SK-N-SH (cell line): ENCODE measurements around the gene TMIGD2. TPM values are rescaled to one million over a fixed set of nuclear protein-coding genes. Genes with fewer than 3 reads are reported as not detected.

ENCODE experiments used
- CTCF ChIA-PET: fragments of 300-600, 350-600 bp; formaldehyde crosslinking; extraction: SDS; loops from one replicate; lab custom pipeline; 2021; lab: Yijun Ruan, JAX
- POLR2A ChIA-PET: fragments of 350-600 bp; sonication (Branson Sonifier 250); formaldehyde crosslinking; extraction: SDS; loops from one replicate; lab custom pipeline; 2020; ENCODE audit warnings: antibody characterized with exemption, inconsistent platforms; lab: Yijun Ruan, JAX
- DNase-seq: peaks from one replicate; pipeline ENCODE4 v3.0.0; 2012
- H2AFZ ChIP-seq: fragments of 200-600 bp; sonication (generic); 2 replicates; pipeline ENCODE4 v1.8.1; 2016; ENCODE audit warnings: antibody characterized with exemption, mild to moderate bottlenecking, low read depth
- H3F3A ChIP-seq: fragments of 200-600 bp; sonication (generic); replicated peaks from 2 replicates; pipeline ENCODE3; 2016; ENCODE audit warnings: antibody characterized with exemption, mild to moderate bottlenecking; ENCODE audit not compliant: insufficient read depth
- H3K27ac ChIP-seq, 2 experiments: fragments of 200-500 bp in 1 of 2; fragments of 200-600 bp in 1 of 2; sonication (Bioruptor generic) in 1 of 2; sonication (generic), shearing (Covaris generic) in 1 of 2; 2 replicates each; pipeline versions ENCODE4 v1.5.1 to v1.6.1; 2014 to 2016; ENCODE audit warnings: low read depth in 2 of 2, inconsistent platforms in 1 of 2, low read length in 1 of 2, mild to moderate bottlenecking in 1 of 2, mixed read lengths in 1 of 2
- H3K27me3 ChIP-seq: fragments of 200-600 bp; sonication (generic), shearing (Covaris generic); 2 replicates; pipeline ENCODE4 v1.6.1; 2016; ENCODE audit warnings: mixed run types; ENCODE audit not compliant: insufficient read depth
- H3K36me3 ChIP-seq, 2 experiments: fragments of 200-500 bp in 1 of 2; fragments of 200-600 bp in 1 of 2; sonication (Bioruptor generic) in 1 of 2; sonication (generic) in 1 of 2; replicated peaks in 1 of 2; 2 replicates each; pipeline versions ENCODE3 to v1.5.1; 2014 to 2016; ENCODE audit warnings: low read length in 1 of 2, mild to moderate bottlenecking in 1 of 2; ENCODE audit not compliant: insufficient read depth in 2 of 2, control insufficient read depth in 1 of 2
- H3K4me1 ChIP-seq, 2 experiments: fragments of 200-500 bp in 1 of 2; fragments of 200-600 bp in 1 of 2; sonication (Bioruptor generic) in 1 of 2; sonication (generic), shearing (Covaris generic) in 1 of 2; 2 replicates each; pipeline versions ENCODE4 v1.5.1 to v1.6.1; 2014 to 2016; ENCODE audit warnings: low read depth in 1 of 2, low read length in 1 of 2, mixed run types in 1 of 2; ENCODE audit not compliant: insufficient read depth in 2 of 2, control insufficient read depth in 1 of 2
- H3K4me2 ChIP-seq: fragments of 200-600 bp; sonication (generic), shearing (Covaris generic); 2 replicates; pipeline ENCODE4 v1.6.1; 2017; ENCODE audit warnings: mixed run types
- H3K4me3 ChIP-seq, 2 experiments: fragments of 200-500 bp in 1 of 2; fragments of 200-600 bp in 1 of 2; sonication (Bioruptor generic) in 1 of 2; sonication (generic), shearing (Covaris generic) in 1 of 2; 2 replicates each; pipeline versions ENCODE4 v1.5.1 to v1.8.1; 2014 to 2016; ENCODE audit warnings: low read depth in 2 of 2, inconsistent platforms in 1 of 2, low read length in 1 of 2, mild to moderate bottlenecking in 1 of 2, mixed read lengths in 1 of 2, moderate library complexity in 1 of 2
- H3K79me2 ChIP-seq: fragments of 200-600 bp; sonication (generic); 2 replicates; pipeline ENCODE4 v1.8.1; 2017; ENCODE audit warnings: mild to moderate bottlenecking; ENCODE audit not compliant: insufficient read depth
- H3K9ac ChIP-seq: fragments of 200-600 bp; sonication (generic); 2 replicates; pipeline ENCODE4 v1.6.1; 2017; ENCODE audit warnings: mixed run types
- H3K9me2 ChIP-seq: fragments of 200-600 bp; sonication (generic); 2 replicates; pipeline ENCODE4 v1.6.1; 2017; ENCODE audit warnings: mixed run types
- H3K9me3 ChIP-seq: fragments of 200-600 bp; sonication (generic); 2 replicates; pipeline ENCODE4 v1.6.1; 2017; ENCODE audit warnings: mixed run types, mild to moderate bottlenecking, moderate library complexity
- H4K20me1 ChIP-seq: fragments of 200-600 bp; sonication (generic); 2 replicates; pipeline ENCODE4 v1.6.1; 2017; ENCODE audit warnings: mild to moderate bottlenecking, mixed run types; ENCODE audit not compliant: insufficient read depth
- ELF1 ChIP-seq: IDR thresholded peaks from 2 replicates; pipeline ENCODE4 v1.4.0; 2012
- FOSL2 ChIP-seq: IDR thresholded peaks from 2 replicates; pipeline ENCODE4 v1.4.0; 2012; ENCODE audit warnings: low read depth, mild to moderate bottlenecking, moderate library complexity, borderline replicate concordance
- GABPA ChIP-seq: IDR thresholded peaks from 2 replicates; pipeline ENCODE4 v1.4.0; 2012; ENCODE audit warnings: low read depth, mild to moderate bottlenecking
- GATA2 ChIP-seq: sonication (generic); formaldehyde crosslinking; IDR thresholded peaks from 2 replicates; pipeline ENCODE4 v1.5.0; 2020; ENCODE audit warnings: mild to moderate bottlenecking, missing genetic modification reagents
- IRF3 ChIP-seq: fragments of 150-350 bp; IDR thresholded peaks from 2 replicates; pipeline ENCODE4 v1.6.1; 2016; ENCODE audit warnings: mild to moderate bottlenecking, low read depth, low read length
- JUND ChIP-seq: IDR thresholded peaks from 2 replicates; pipeline ENCODE4 v1.4.0; 2012
- MAX ChIP-seq: IDR thresholded peaks from 2 replicates; pipeline ENCODE4 v1.4.0; 2012; ENCODE audit warnings: low read depth
- MEF2A ChIP-seq: IDR thresholded peaks from 2 replicates; pipeline ENCODE4 v1.4.0; 2012; ENCODE audit warnings: low read depth, borderline replicate concordance
- NFIC ChIP-seq: IDR thresholded peaks from 2 replicates; pipeline ENCODE4 v1.4.0; 2012; ENCODE audit warnings: borderline replicate concordance
- NRF1 ChIP-seq: IDR thresholded peaks from 2 replicates; pipeline ENCODE4 v1.6.1; 2012; ENCODE audit warnings: low read depth, mild to moderate bottlenecking, low read length
- REST ChIP-seq: IDR thresholded peaks from 2 replicates; pipeline ENCODE4 v1.6.1; 2012; ENCODE audit warnings: mild to moderate bottlenecking, low read depth, low read length, moderate library complexity
- SIN3A ChIP-seq: IDR thresholded peaks from 2 replicates; pipeline ENCODE4 v1.6.1; 2012; ENCODE audit warnings: low read depth, mild to moderate bottlenecking, low read length, moderate library complexity, borderline replicate concordance
- TAF1 ChIP-seq: IDR thresholded peaks from 2 replicates; pipeline ENCODE4 v1.6.1; 2012; ENCODE audit warnings: low read depth, mild to moderate bottlenecking, low read length, moderate library complexity, borderline replicate concordance
- ZBTB33 ChIP-seq: IDR thresholded peaks from 2 replicates; pipeline ENCODE4 v1.4.0; 2012; ENCODE audit warnings: low read depth, borderline replicate concordance
- WGBS: methylation state at CpG from one replicate; pipeline ENCODE4 v1.1.6; 2017; ENCODE audit warnings: low lambda C conversion rate; 5-methylcytosine and 5-hydroxymethylcytosine counted together
- polyA plus RNA-seq, 3 experiments: library from polyadenylated mRNA; depleted of rRNA; stranded (reverse); fragments of >200 nt; gene quantifications; 2 replicates each; pipeline ENCODE4 v1.2.3, GENCODE V29; 2012

Gene TMIGD2
- polyA plus RNA-seq, 1 of the 3 experiments (the other 2 are of a cell fraction), result not detected

GRCh38 chr19:4297901-4298809 lies 4.0 kb downstream of the TMIGD2 start:
- Histone ChIP-seq H3K9ac (no peak overlapping the region), H3F3A (no peaks in the 10 kb centered on the region), H3K9me3 (no peaks in the 10 kb centered on the region), H3K27ac (no peak overlapping the region), H3K4me1 (peaks cover 0 to 19% of the 10 kb centered on the region in 2 experiments; a peak in 1 of 4 replicates), H3K9me2 (no peaks in the 10 kb centered on the region), H3K36me3 (no peaks in the 10 kb centered on the region), H4K20me1 (no peaks in the 10 kb centered on the region), H2AFZ (no peak overlapping the region), H3K4me2 (no peak overlapping the region), H3K4me3 (no peak overlapping the region), H3K79me2 (no peaks in the 10 kb centered on the region), H3K27me3 (no peaks in the 10 kb centered on the region)
- 82% methylated on average over 15 of the region's 27 CpGs for WGBS
- no peak for DNase-seq
- POLR2A ChIA-PET, result interaction anchor here (0.9 kb wide), 1 partner anchor 20 kb away, joined by 3 read pairs; no protein-coding TSS in a partner anchor
- CTCF ChIA-PET, result interaction anchor here (0.8 to 2.5 kb wide), 2 partner anchors 30 to 31 kb away, joined by 3 to 12 read pairs; no protein-coding TSS in a partner anchor
- TF ChIP-seq MAX, result no peak
- TF ChIP-seq FOSL2, result no peak
- no peak for TF ChIP-seq REST
- no peak for TF ChIP-seq NFIC
- no peak for TF ChIP-seq GABPA
- no peak for TF ChIP-seq GATA2 (CRISPR knock-in tag)
- no peak for TF ChIP-seq ELF1
- TF ChIP-seq ZBTB33, result no peak
- TF ChIP-seq MEF2A, result no peak
- no peak for TF ChIP-seq NRF1
- TF ChIP-seq SIN3A, result no peak
- TF ChIP-seq JUND, result no peak
- TF ChIP-seq TAF1, result no peak
- no peak for TF ChIP-seq IRF3
